Prostate gland (tissue), 2 donors: ENCODE results near the gene ADAM10.

Experiments used
- POLR2A ChIP-seq: fragments of 450-650 bp; IDR thresholded peaks from one replicate; pipeline ENCODE4 v1.6.1; 2016; ENCODE audit warnings: antibody characterized with exemption, mild to moderate bottlenecking
- TF ChIP-seq, protein P1 (sequence below), 4 experiments: fragments of 200-600 bp in 2 of 4; fragments of 450-650 bp in 2 of 4; sonication (generic) in 2 of 4; IDR thresholded peaks; 1 replicate in 3 of 4; 2 replicates in 1 of 4; pipeline ENCODE4 v1.5.1; 2016 to 2019; ENCODE audit warnings: antibody characterized with exemption in 4 of 4, mild to moderate bottlenecking in 2 of 4, moderate library complexity in 2 of 4

- no peak for TF ChIP-seq POLR2A
- TF ChIP-seq, protein P1, sequence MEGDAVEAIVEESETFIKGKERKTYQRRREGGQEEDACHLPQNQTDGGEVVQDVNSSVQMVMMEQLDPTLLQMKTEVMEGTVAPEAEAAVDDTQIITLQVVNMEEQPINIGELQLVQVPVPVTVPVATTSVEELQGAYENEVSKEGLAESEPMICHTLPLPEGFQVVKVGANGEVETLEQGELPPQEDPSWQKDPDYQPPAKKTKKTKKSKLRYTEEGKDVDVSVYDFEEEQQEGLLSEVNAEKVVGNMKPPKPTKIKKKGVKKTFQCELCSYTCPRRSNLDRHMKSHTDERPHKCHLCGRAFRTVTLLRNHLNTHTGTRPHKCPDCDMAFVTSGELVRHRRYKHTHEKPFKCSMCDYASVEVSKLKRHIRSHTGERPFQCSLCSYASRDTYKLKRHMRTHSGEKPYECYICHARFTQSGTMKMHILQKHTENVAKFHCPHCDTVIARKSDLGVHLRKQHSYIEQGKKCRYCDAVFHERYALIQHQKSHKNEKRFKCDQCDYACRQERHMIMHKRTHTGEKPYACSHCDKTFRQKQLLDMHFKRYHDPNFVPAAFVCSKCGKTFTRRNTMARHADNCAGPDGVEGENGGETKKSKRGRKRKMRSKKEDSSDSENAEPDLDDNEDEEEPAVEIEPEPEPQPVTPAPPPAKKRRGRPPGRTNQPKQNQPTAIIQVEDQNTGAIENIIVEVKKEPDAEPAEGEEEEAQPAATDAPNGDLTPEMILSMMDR (IDR thresholded peaks at IDR 0.05): no peak
Measured at GRCh38 chr15:58736018-58736643, 13.4 kb downstream of the ADAM10 start.
